Thoracic aorta (tissue), 2 donors: ENCODE measurements around the gene ELL. TPM values are rescaled to one million over a fixed set of nuclear protein-coding genes. Genes with fewer than 3 reads are reported as not detected.
A peak's percentile ranks its signal among the peaks of the same experiment; 100 is the strongest.

Experiments used
- ATAC-seq: fragments of 150-250 bp; one replicate; pipeline ENCODE4 v1.8.0; 2017; ENCODE audit warnings: low read depth; ENCODE audit not compliant: insufficient number of reproducible peaks, low FRiP score
- DNase-seq: peaks from one replicate; pipeline ENCODE4 v3.0.0-alpha.2; 2020; ENCODE audit warnings: low spot score
- H3K27ac ChIP-seq, 2 donors: fragments of 200-600 bp; sonication (generic); 1 replicate in 1 of 2; 2 replicates in 1 of 2; pipeline ENCODE4 v1.5.1; 2016; ENCODE audit warnings: mild to moderate bottlenecking in 2 of 2, moderate library complexity in 2 of 2
- H3K27me3 ChIP-seq: fragments of 200-600 bp; sonication (generic); replicated peaks from 2 replicates; pipeline ENCODE4 v1.6.0; 2016; ENCODE audit warnings: mild to moderate bottlenecking; ENCODE audit not compliant: insufficient read depth
- H3K36me3 ChIP-seq: fragments of 200-600 bp; sonication (generic); one replicate; pipeline ENCODE4 v1.5.1; 2016
- H3K4me1 ChIP-seq, 2 donors: fragments of 200-600 bp; sonication (generic); 1 replicate in 1 of 2; 2 replicates in 1 of 2; pipeline versions ENCODE4 v1.5.1 to v1.6.0; 2016; ENCODE audit warnings: low read depth in 2 of 2, mild to moderate bottlenecking in 1 of 2; ENCODE audit not compliant: control insufficient read depth in 1 of 2
- H3K4me3 ChIP-seq: fragments of 200-600 bp; sonication (generic); 2 replicates; pipeline ENCODE4 v1.5.1; 2016; ENCODE audit warnings: mild to moderate bottlenecking
- H3K9me3 ChIP-seq: fragments of 200-600 bp; sonication (generic); 2 replicates; pipeline ENCODE4 v1.5.1; 2016
- CTCF ChIP-seq: fragments of 200-600 bp; sonication (generic); IDR thresholded peaks from one replicate; pipeline ENCODE4 v1.5.1; 2019; ENCODE audit warnings: antibody characterized with exemption
- total RNA-seq, 2 donors: library from RNA; depleted of rRNA; stranded (reverse); fragments of >200 nt; gene quantifications; one replicate each; pipeline versions ENCODE4 v1.1.0 to v1.2.3, GENCODE V29; 2016

Gene ELL
- total RNA-seq, 2 donors from 2014 or later, result 28.3 to 35.0 TPM

GRCh38 chr19:18440936-18441803 is 80.7 kb downstream of the ELL start:
- H3K4me1 ChIP-seq, result peaks cover 8 to 45% of the 10 kb centered on the region in 2 donors
- H3K9me3 ChIP-seq, result no peaks in the 10 kb centered on the region
- no peak for ATAC-seq
- peak overlapping the region in 1 of 2 donors; percentile 17 for H3K27ac ChIP-seq
- no peak for DNase-seq
- H3K27me3 ChIP-seq, result no peaks in the 10 kb centered on the region
- peaks cover 26% of the 10 kb centered on the region for H3K36me3 ChIP-seq
- no peak overlapping the region for H3K4me3 ChIP-seq
- TF ChIP-seq CTCF, result no peak

GRCh38 chr19:18440415-18440877 is 81.4 kb downstream of the ELL start:
- Histone ChIP-seq H3K27ac (peak overlapping the region in 1 of 2 donors; percentile 17), H3K4me1 (peaks cover 8 to 45% of the 10 kb centered on the region in 2 donors), H3K36me3 (peaks cover 19% of the 10 kb centered on the region), H3K27me3 (no peaks in the 10 kb centered on the region), H3K4me3 (no peak overlapping the region), H3K9me3 (no peaks in the 10 kb centered on the region)
- DNase-seq (no peak), ATAC-seq (no peak)
- no peak for TF ChIP-seq CTCF

- peaks cover 15% of the 10 kb centered on the region for H3K36me3 ChIP-seq
- TF ChIP-seq CTCF, result no peak
- DNase-seq, result no peak
- peaks cover 8 to 45% of the 10 kb centered on the region in 2 donors for H3K4me1 ChIP-seq
- no peak for ATAC-seq
- H3K27me3 ChIP-seq, result no peaks in the 10 kb centered on the region
- H3K4me3 ChIP-seq, result no peak overlapping the region
- H3K27ac ChIP-seq, result peak overlapping the region; percentile 77 to 82
- no peaks in the 10 kb centered on the region for H3K9me3 ChIP-seq
Measured at GRCh38 chr19:18439910-18440237, 82.0 kb downstream of the ELL start.

- TF ChIP-seq CTCF, result no peak
- Histone ChIP-seq H3K9me3 (no peaks in the 10 kb centered on the region), H3K4me3 (no peak overlapping the region), H3K36me3 (peaks cover 10% of the 10 kb centered on the region), H3K27me3 (no peaks in the 10 kb centered on the region), H3K4me1 (peaks cover 9 to 48% of the 10 kb centered on the region in 2 donors), H3K27ac (peak overlapping the region; percentile 77 to 82)
- ATAC-seq (no peak), DNase-seq (no peak)
Measured at GRCh38 chr19:18439025-18439909, 82.6 kb downstream of the ELL start.
